K562 (cell line): ENCODE measurements around the gene ZSCAN25.

ENCODE experiments used
- BCL6 ChIP-seq: fragments of 250-450 bp; sonication (Bioruptor Pico); IDR thresholded peaks from 2 replicates; pipeline ENCODE4 v1.4.0; 2020
- CHD2 ChIP-seq: IDR thresholded peaks from 2 replicates; pipeline ENCODE4 v1.6.1; 2011; ENCODE audit warnings: low read depth, low read length
- EP400 ChIP-seq: fragments of 450-650 bp; IDR thresholded peaks from 2 replicates; pipeline ENCODE4 v1.6.1; 2017; ENCODE audit warnings: antibody characterized with exemption, mild to moderate bottlenecking, moderate library complexity
- KDM1A ChIP-seq, 2 experiments: fragments of 450-650 bp; IDR thresholded peaks; 2 replicates each; pipeline ENCODE4 v1.6.1; 2016; ENCODE audit warnings: mild to moderate bottlenecking in 2 of 2
- POLR2AphosphoS5 ChIP-seq: IDR thresholded peaks from 2 replicates; pipeline ENCODE4 v1.6.1; 2011; ENCODE audit warnings: mild to moderate bottlenecking, low read depth, low read length, moderate library complexity; ENCODE audit not compliant: control insufficient read depth, insufficient read depth
- RFX1 ChIP-seq: fragments of 450-650 bp; IDR thresholded peaks from 2 replicates; pipeline ENCODE4 v1.6.1; 2016; ENCODE audit warnings: mild to moderate bottlenecking, moderate library complexity
- SRSF7 ChIP-seq: fragments of 200-400 bp; formaldehyde crosslinking; optimal IDR thresholded peaks from 2 replicates; pipeline ENCODE3; 2017; ENCODE audit warnings: mild to moderate bottlenecking, low read depth, low read length
- THAP12 ChIP-seq: fragments of 250-450 bp; sonication (Bioruptor Pico); IDR thresholded peaks from 2 replicates; pipeline ENCODE4 v1.9.0; 2021; ENCODE audit warnings: mild to moderate bottlenecking, inconsistent platforms
- ZFP36 ChIP-seq: fragments of 150-350 bp; IDR thresholded peaks from 2 replicates; pipeline ENCODE4 v1.6.1; 2018; ENCODE audit warnings: low read length, low read depth; ENCODE audit not compliant: partially characterized antibody
- TF ChIP-seq, protein P1 (sequence below): fragments of 450-650 bp; formaldehyde crosslinking; IDR thresholded peaks from 2 replicates; pipeline ENCODE4 v1.4.0; 2022; ENCODE audit warnings: missing genetic modification characterization
- TF ChIP-seq, protein P2 (sequence below): fragments of 150-350 bp; conservative IDR thresholded peaks from 2 replicates; pipeline ENCODE4 v1.6.1; 2014; ENCODE audit warnings: low read length
- TF ChIP-seq, protein P3 (sequence below): fragments of 450-650 bp; IDR thresholded peaks from 2 replicates; pipeline ENCODE4 v1.6.1; 2017; ENCODE audit warnings: antibody characterized with exemption, mild to moderate bottlenecking
- TF ChIP-seq, protein P4 (sequence below): fragments of 450-650 bp; IDR thresholded peaks from 2 replicates; pipeline ENCODE4 v1.7.1; 2018; ENCODE audit warnings: mild to moderate bottlenecking, low read depth; ENCODE audit not compliant: partially characterized antibody

- TF ChIP-seq KDM1A (IDR thresholded peaks at IDR 0.05) (peak; percentile 87 to 95), EP400 (peak; percentile 95), SRSF7 (no peak), CHD2 (0 out of 2 replicates have a peak, but pooled peaks have one; percentile 8), THAP12 (CRISPR knock-in tag) (peak; percentile 100), POLR2AphosphoS5 (peak; percentile 96), ZFP36 (peak; percentile 100), BCL6 (CRISPR knock-in tag) (no peak), RFX1 (no peak)
- TF ChIP-seq, protein P1, sequence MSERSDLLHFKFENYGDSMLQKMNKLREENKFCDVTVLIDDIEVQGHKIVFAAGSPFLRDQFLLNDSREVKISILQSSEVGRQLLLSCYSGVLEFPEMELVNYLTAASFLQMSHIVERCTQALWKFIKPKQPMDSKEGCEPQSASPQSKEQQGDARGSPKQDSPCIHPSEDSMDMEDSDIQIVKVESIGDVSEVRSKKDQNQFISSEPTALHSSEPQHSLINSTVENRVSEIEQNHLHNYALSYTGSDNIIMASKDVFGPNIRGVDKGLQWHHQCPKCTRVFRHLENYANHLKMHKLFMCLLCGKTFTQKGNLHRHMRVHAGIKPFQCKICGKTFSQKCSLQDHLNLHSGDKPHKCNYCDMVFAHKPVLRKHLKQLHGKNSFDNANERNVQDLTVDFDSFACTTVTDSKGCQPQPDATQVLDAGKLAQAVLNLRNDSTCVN (CRISPR knock-in tag) = 0 out of 2 replicates have a peak, but pooled peaks have one; percentile 16
- TF ChIP-seq, protein P2, sequence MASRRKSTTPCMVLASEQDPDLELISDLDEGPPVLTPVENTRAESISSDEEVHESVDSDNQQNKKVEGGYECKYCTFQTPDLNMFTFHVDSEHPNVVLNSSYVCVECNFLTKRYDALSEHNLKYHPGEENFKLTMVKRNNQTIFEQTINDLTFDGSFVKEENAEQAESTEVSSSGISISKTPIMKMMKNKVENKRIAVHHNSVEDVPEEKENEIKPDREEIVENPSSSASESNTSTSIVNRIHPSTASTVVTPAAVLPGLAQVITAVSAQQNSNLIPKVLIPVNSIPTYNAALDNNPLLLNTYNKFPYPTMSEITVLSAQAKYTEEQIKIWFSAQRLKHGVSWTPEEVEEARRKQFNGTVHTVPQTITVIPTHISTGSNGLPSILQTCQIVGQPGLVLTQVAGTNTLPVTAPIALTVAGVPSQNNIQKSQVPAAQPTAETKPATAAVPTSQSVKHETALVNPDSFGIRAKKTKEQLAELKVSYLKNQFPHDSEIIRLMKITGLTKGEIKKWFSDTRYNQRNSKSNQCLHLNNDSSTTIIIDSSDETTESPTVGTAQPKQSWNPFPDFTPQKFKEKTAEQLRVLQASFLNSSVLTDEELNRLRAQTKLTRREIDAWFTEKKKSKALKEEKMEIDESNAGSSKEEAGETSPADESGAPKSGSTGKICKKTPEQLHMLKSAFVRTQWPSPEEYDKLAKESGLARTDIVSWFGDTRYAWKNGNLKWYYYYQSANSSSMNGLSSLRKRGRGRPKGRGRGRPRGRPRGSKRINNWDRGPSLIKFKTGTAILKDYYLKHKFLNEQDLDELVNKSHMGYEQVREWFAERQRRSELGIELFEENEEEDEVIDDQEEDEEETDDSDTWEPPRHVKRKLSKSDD = no peak
- TF ChIP-seq, protein P3, sequence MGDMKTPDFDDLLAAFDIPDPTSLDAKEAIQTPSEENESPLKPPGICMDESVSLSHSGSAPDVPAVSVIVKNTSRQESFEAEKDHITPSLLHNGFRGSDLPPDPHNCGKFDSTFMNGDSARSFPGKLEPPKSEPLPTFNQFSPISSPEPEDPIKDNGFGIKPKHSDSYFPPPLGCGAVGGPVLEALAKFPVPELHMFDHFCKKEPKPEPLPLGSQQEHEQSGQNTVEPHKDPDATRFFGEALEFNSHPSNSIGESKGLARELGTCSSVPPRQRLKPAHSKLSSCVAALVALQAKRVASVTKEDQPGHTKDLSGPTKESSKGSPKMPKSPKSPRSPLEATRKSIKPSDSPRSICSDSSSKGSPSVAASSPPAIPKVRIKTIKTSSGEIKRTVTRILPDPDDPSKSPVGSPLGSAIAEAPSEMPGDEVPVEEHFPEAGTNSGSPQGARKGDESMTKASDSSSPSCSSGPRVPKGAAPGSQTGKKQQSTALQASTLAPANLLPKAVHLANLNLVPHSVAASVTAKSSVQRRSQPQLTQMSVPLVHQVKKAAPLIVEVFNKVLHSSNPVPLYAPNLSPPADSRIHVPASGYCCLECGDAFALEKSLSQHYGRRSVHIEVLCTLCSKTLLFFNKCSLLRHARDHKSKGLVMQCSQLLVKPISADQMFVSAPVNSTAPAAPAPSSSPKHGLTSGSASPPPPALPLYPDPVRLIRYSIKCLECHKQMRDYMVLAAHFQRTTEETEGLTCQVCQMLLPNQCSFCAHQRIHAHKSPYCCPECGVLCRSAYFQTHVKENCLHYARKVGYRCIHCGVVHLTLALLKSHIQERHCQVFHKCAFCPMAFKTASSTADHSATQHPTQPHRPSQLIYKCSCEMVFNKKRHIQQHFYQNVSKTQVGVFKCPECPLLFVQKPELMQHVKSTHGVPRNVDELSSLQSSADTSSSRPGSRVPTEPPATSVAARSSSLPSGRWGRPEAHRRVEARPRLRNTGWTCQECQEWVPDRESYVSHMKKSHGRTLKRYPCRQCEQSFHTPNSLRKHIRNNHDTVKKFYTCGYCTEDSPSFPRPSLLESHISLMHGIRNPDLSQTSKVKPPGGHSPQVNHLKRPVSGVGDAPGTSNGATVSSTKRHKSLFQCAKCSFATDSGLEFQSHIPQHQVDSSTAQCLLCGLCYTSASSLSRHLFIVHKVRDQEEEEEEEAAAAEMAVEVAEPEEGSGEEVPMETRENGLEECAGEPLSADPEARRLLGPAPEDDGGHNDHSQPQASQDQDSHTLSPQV = 0 out of 2 replicates have a peak, but pooled peaks have one; percentile 0
- TF ChIP-seq, protein P4, sequence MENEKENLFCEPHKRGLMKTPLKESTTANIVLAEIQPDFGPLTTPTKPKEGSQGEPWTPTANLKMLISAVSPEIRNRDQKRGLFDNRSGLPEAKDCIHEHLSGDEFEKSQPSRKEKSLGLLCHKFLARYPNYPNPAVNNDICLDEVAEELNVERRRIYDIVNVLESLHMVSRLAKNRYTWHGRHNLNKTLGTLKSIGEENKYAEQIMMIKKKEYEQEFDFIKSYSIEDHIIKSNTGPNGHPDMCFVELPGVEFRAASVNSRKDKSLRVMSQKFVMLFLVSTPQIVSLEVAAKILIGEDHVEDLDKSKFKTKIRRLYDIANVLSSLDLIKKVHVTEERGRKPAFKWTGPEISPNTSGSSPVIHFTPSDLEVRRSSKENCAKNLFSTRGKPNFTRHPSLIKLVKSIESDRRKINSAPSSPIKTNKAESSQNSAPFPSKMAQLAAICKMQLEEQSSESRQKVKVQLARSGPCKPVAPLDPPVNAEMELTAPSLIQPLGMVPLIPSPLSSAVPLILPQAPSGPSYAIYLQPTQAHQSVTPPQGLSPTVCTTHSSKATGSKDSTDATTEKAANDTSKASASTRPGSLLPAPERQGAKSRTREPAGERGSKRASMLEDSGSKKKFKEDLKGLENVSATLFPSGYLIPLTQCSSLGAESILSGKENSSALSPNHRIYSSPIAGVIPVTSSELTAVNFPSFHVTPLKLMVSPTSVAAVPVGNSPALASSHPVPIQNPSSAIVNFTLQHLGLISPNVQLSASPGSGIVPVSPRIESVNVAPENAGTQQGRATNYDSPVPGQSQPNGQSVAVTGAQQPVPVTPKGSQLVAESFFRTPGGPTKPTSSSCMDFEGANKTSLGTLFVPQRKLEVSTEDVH = peak; percentile 94
Measured at GRCh38 chr7:99616359-99617191, at the start of gene ZSCAN25.
